SHP77 treated with DMSO at 0.1 percent for 48 hours (cell line): ENCODE results near the gene ZNF641.
"Not testable (repeated sequence)": the region's sequence is repeated elsewhere in the genome, so short reads cannot be mapped to it uniquely, and the experiment has no call there.

Experiments used
- DNase-seq: peaks from one replicate; lab custom pipeline; 2025; lab: John Stamatoyannopoulos, UW

Gene ZNF641

DNA sequence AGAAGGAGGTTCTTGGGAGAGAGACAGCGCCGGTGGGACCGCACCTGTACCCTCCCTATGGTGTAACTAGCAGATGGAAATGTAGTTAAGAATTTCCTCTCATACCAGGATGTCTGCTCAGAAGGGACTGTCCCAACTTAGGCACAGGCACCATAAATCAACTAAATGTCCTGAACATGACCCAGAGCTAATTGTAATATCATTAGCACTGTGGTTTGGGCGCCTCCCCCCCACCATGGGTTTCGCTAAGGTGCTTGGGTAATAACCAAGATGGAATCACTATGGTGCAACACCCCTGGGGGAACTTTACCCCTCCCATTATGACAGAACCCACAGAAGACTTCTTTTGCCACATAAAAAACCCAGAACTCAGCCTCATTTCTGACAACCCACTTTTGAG lies 15.9 kb downstream of the ZNF641 start:
- DNase-seq = no peak

GRCh38 chr12:48333680-48334079 lies 17.0 kb downstream of the ZNF641 start:
- not testable (repeated sequence) for DNase-seq

DNA sequence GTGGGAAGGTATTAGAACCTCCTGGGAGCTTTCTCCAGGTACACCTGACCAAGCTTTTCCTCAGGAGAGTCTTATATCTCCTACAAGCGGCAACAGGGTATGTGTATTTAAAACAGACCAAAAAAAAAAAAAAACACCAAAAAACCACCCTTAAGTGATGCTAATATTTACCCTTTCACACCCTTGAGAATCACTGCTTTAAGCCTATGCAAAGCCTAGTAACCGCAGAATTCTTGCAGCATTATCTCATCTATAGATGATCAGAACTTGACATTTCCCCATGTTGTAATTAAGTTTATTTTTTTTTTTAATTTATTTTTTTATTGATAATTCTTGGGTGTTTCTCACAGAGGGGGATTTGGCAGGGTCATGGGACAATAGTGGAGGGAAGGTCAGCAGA lies 19.3 kb downstream of the ZNF641 start:
- no peak for DNase-seq

- DNase-seq = no peak
Measured at GRCh38 chr12:48329199-48329939, 21.4 kb downstream of the ZNF641 start.

DNA sequence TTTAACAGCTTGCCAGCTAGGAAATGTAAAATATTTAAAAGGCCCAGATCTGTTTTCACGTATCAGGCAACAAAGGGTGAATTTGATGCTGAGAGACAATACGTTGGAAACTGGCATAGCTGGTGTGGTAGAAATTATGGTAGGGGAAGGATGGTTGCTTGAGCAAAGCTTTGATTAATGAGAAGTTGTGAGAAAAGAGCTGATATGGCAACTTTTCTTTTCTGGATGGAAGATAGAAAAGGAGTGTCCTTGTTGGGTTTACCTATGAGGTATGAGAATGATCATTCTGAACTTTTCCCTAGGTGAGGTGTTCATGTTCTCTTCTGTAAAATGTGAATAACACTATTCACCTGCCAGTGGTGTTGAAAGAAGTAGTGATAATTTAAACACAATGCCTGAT lies 34.2 kb downstream of the ZNF641 start:
- DNase-seq = no peak

DNA sequence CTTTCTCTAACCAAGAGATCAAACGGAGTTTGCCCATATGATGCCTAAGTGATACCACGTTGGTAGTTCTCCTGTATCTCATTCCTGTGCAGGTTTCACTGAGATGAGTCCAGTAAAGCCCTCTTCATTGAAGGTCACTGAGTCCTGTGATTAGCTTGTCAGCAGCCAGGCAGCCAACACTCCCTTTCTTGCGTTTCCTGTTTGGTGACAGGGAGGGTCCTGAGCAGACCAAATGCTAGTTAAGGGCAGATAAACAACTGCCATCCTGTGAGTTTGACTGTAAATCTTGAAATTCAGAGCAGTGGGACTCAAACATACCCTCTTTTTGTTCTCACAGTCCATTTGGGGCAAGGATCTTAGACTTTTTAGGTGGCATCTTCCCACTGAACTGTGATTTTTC lies 39.4 kb downstream of the ZNF641 start:
- no peak for DNase-seq

- no peak for DNase-seq
Measured at GRCh38 chr12:48307269-48307668, 43.5 kb downstream of the ZNF641 start.

DNA sequence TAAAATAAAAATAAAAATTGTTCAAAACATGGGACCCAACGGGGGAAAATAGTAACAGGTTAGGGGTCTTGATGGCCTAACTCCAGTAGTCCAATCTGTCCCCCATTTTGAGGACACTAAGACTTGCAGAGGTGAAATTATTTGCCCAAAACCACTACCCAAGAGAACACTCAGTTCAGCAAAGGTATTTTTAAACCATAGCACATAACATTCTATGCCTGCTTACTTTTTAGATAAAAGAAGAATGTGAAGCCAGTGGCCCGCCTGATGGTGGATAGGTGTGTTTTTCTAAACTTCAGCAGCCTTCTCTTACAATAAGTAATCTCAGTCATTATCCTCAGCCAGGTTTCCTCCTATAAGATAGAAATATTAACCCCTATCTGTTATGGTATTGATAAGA lies 45.5 kb downstream of the ZNF641 start:
- DNase-seq = no peak

GRCh38 chr12:48302161-48302911 lies 48.4 kb downstream of the ZNF641 start:
- no peak for DNase-seq

DNA sequence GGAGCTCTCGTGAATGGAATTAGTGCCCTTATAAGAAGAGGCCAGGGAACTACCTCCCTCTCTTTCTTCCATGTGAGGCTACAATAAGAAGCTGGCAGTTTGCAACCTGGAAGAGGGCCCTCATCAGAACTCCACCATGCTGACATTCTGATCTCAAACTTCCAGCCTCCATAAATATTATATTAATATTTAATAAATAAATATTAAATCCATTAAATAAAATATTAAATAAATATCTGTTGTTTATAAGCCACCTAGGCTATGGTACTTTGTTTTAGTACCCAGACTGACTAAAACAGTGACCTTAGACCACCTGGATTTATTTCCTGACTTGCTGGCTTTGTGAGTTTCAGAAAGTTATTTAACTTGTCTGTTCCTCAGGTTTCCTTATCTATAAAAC lies 49.9 kb downstream of the ZNF641 start:
- DNase-seq = no peak

GRCh38 chr12:48296586-48297282 lies 54.0 kb downstream of the ZNF641 start:
- DNase-seq = no peak

DNA sequence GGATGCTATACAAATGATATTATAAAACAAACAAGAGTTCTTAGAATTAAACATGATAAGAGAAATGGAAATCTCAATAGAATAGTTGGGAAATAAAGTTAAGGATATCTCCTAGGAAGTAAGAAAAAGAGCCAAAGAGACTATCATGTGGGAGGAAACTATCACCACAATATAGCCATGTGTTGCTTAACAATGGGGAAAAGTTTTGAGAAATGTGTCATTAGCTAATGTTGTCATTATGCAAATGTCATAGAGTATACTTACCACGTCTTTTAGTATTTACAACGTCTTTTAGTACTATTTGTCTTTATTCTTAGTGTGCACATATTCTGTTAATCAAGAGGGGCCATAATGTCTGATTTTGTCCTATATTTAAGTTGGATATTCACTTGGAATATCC lies 58.7 kb downstream of the ZNF641 start:
- DNase-seq = no peak

DNA sequence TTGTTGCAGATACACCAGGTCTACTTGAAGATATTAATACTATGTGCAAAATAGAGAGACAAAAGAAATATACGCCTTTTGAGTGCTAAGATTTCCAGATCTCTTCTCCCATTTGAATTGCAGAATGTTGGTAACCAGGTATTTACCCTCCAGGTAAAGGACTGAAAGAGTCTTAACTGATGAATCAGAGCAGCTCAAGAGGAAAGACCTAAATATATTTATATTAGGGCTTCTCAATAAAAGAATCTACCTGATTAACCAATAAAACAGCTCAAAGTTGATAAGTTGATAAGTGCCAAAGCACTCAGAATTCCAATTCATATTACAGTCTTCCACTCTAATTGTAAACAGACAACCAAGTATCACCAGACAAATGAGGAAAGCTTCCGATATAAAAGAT lies 59.2 kb downstream of the ZNF641 start:
- no peak for DNase-seq

GRCh38 chr12:48288387-48289268 lies 62.1 kb downstream of the ZNF641 start:
- DNase-seq = no peak
